Right lobe of liver (tissue), 4 donors: ENCODE measurements around the gene UBE3C.

Experiments used
- POLR2A ChIP-seq: fragments of 450-650 bp; IDR thresholded peaks from one replicate; pipeline ENCODE4 v1.6.1; 2017; ENCODE audit warnings: antibody characterized with exemption, mild to moderate bottlenecking
- TF ChIP-seq, protein P1 (sequence below), 4 donors: fragments of 200-600 bp in 3 of 4; fragments of 450-650 bp in 1 of 4; IDR thresholded peaks; one replicate each; pipeline versions ENCODE4 v1.5.1 to v1.8.0; 2016 to 2022; ENCODE audit warnings: antibody characterized with exemption in 4 of 4, mild to moderate bottlenecking in 2 of 4
- donor health status: DM: no; HTN: no; CAD: no.
- donor health status: DM: no; HTN: no; CAD: no.
- donor health status: DM: no; HTN: yes; CAD: no.

DNA sequence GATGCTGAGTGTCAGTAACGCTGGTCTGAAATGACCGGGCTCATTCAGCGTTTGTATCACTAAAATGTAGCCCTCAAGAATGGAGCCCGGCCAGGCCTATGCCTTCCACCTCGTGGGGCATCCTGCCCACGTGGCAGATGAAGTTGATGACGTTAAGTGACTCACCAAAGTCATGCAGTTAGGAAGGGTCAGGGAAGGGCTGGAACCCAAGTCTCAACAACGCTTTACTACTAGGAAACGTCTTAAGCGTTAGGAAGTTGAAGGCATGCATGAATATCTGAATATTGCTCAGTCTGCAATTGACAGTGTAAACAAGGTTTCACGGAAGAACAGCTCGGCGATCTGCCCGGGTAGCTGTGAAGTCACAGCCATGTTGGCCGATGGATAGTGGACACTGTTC is 14.0 kb upstream of the UBE3C start:
- TF ChIP-seq POLR2A, result no peak
- TF ChIP-seq, protein P1, sequence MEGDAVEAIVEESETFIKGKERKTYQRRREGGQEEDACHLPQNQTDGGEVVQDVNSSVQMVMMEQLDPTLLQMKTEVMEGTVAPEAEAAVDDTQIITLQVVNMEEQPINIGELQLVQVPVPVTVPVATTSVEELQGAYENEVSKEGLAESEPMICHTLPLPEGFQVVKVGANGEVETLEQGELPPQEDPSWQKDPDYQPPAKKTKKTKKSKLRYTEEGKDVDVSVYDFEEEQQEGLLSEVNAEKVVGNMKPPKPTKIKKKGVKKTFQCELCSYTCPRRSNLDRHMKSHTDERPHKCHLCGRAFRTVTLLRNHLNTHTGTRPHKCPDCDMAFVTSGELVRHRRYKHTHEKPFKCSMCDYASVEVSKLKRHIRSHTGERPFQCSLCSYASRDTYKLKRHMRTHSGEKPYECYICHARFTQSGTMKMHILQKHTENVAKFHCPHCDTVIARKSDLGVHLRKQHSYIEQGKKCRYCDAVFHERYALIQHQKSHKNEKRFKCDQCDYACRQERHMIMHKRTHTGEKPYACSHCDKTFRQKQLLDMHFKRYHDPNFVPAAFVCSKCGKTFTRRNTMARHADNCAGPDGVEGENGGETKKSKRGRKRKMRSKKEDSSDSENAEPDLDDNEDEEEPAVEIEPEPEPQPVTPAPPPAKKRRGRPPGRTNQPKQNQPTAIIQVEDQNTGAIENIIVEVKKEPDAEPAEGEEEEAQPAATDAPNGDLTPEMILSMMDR (IDR thresholded peaks at IDR 0.05), result no peak
